VCaP (cell line): ENCODE data around the gene SCP2D1.

ENCODE experiments used
- H3K27ac ChIP-seq: fragments of 450-650 bp; 2 replicates; pipeline ENCODE4 v1.5.1; 2017
- CTCF ChIP-seq: fragments of 450-650 bp; conservative IDR thresholded peaks from 2 replicates; pipeline ENCODE4 v1.5.1; 2017; ENCODE audit warnings: mild to moderate bottlenecking, moderate library complexity

The SCP2D1 gene

DNA sequence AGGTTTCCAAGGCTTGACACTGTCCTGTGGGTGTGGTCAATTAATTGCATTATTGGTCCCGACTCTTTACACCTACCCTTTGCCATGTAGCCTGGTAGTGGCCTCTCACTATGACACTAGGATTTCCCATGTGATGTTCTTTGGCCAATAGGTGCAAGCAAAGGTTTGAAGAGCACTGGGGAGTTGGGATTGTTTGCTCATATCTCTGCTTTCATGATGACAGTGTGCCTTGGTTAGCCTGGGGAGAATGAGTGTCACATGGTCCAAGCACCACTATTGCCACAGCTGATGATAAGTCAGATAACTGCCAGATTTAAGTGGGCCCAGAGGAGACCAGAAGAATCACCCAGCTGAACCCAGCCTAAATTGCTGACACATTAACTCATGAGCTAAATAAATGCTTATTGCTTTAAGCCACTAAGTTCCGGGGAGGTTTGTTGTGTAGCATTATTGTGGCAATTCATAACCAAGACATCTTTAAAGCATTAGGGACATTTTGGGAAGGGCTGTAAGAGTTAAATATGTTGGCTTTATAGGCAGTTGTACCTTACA lies 17.2 kb upstream of the SCP2D1 start:
- H3K27ac ChIP-seq, result no peak overlapping the region
- no peak for TF ChIP-seq CTCF

GRCh38 chr20:18801516-18801915 lies 12.1 kb upstream of the SCP2D1 start:
- no peak overlapping the region for H3K27ac ChIP-seq
- TF ChIP-seq CTCF, result no peak

DNA sequence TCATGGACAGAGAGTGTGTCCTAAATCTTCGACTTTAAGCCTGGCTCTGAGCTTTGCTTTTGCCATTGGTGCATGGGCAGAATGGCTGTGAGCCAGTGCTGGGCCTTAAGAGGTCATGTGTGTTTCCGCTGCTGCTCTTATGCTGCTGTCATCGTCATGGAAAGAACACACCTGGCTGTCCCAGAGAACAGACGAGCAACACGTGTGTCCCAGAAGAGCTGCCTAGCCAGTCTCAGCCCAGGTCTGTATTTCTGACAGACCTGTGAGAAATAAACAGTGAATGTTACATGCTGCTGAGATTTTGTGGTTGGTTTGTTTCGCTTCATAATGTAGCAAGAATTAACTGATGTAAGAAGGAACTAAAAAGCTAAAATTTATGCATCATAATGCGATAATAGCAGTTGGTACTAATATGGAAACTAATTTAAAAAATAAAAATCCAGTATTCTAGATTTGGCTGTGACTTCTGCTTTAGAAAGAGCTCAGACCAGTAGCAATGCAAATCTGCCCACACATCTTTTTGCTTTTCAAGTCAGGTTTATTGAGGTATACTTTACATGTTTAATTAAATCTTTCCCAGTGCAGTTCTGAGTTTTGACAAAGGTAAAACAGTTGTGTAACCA lies 11.5 kb upstream of the SCP2D1 start:
- no peak for TF ChIP-seq CTCF
- H3K27ac ChIP-seq, result no peak overlapping the region

DNA sequence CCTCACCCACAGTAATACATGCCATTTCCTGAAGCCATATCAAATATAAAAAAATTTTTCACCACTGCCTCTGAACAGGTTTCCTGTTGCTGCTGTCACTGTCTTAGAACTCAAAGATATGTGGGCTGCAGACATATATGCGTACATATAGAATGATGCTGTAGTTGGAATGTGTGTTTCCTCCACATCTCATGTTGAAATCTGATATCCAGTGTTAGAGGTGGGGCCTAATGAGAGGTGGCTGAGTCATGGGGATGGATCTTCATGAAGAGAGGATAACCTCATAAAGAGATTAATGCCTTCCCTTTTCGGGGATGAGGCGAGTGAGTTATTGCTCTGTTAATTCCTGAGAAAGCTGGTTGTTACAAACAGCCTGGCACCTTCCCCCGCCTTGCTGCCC lies 7.7 kb upstream of the SCP2D1 start:
- TF ChIP-seq CTCF, result no peak
- no peak overlapping the region for H3K27ac ChIP-seq

DNA sequence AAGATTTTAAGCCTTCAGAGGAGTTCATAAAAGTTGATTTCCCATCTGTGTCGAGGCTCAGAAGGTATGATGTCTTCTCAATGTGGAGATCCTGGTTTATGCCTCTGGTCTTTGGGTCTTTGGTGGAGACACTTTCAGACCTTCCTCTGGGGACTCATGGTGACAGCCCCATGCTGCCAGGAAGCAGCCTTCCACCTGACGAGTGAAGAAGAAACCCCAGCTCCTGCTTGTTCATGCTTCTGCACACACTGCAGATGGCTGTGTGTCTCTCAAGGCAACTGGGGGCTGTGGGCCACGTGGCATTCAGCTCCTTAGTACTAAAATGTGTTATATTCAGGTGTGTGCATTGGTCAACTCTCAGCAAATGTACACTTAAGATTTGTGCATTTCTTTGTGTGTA lies 4.9 kb upstream of the SCP2D1 start:
- no peak for TF ChIP-seq CTCF

GRCh38 chr20:18811186-18811585 lies 2.4 kb upstream of the SCP2D1 start:
- H3K27ac ChIP-seq, result no peak overlapping the region
- TF ChIP-seq CTCF, result no peak

More for the DNA sequence above, 4.9 kb upstream of the SCP2D1 start:
- H3K27ac ChIP-seq, result no peak overlapping the region

- TF ChIP-seq CTCF, result no peak
These were observed 1.7 kb upstream of the SCP2D1 start for GRCh38 chr20:18811904-18812303.

More at GRCh38 chr20:18811904-18812303, 1.7 kb upstream of the SCP2D1 start:
- H3K27ac ChIP-seq, result no peak overlapping the region
